ENCODE data around the gene L3MBTL2.
A peak's percentile ranks its signal among the peaks of the same experiment; 100 is the strongest.
"Not testable (repeated sequence)": the region's sequence is repeated elsewhere in the genome, so short reads cannot be mapped to it uniquely, and the experiment has no call there.

The L3MBTL2 gene

GRCh38 chr22:41204992-41205900, at the start of gene L3MBTL2:
TSS of gene L3MBTL2 (plus strand) at chr22:41205312. CDS start at chr22:41205363, 51 bp downstream.
- DNase-seq (ENCODE audit: low read depth in 4 of 4, low spot score in 1 of 4): peak; percentile 88 to 99 (median 98)

- no peak for DNase-seq (ENCODE audit: low read depth in 4 of 4, low spot score in 1 of 4)
Measured at GRCh38 chr22:41157083-41157482, 48.0 kb upstream of the L3MBTL2 start.

- no peak for DNase-seq (ENCODE audit: low read depth in 4 of 4, low spot score in 1 of 4)
Measured at GRCh38 chr22:41169157-41169556, 36.0 kb upstream of the L3MBTL2 start.

GRCh38 chr22:41171996-41172395, 33.1 kb upstream of the L3MBTL2 start:
- no peak for DNase-seq (ENCODE audit: low read depth in 4 of 4, low spot score in 1 of 4)

- DNase-seq (ENCODE audit: low read depth in 4 of 4, low spot score in 1 of 4): no peak
Measured at GRCh38 chr22:41175546-41175945, 29.6 kb upstream of the L3MBTL2 start.

- DNase-seq (ENCODE audit: low read depth in 4 of 4, low spot score in 1 of 4): no peak
Measured at GRCh38 chr22:41177040-41177621, 28.0 kb upstream of the L3MBTL2 start.

GRCh38 chr22:41177622-41178424, 27.3 kb upstream of the L3MBTL2 start:
- no peak for DNase-seq (ENCODE audit: low read depth in 4 of 4, low spot score in 1 of 4)

- no peak for DNase-seq (ENCODE audit: low read depth in 4 of 4, low spot score in 1 of 4)
Measured at GRCh38 chr22:41178425-41178975, 26.6 kb upstream of the L3MBTL2 start.

GRCh38 chr22:41180362-41180761, 24.8 kb upstream of the L3MBTL2 start:
- DNase-seq (ENCODE audit: low read depth in 4 of 4, low spot score in 1 of 4): not testable (repeated sequence)

- DNase-seq (ENCODE audit: low read depth in 4 of 4, low spot score in 1 of 4): no peak
Measured at GRCh38 chr22:41180926-41181325, 24.2 kb upstream of the L3MBTL2 start.

- DNase-seq (ENCODE audit: low read depth in 4 of 4, low spot score in 1 of 4): no peak
Measured at GRCh38 chr22:41181349-41182241, 23.5 kb upstream of the L3MBTL2 start.

- no peak for DNase-seq (ENCODE audit: low read depth in 4 of 4, low spot score in 1 of 4)
Measured at GRCh38 chr22:41184679-41185078, 20.4 kb upstream of the L3MBTL2 start.

- no peak for DNase-seq (ENCODE audit: low read depth in 4 of 4, low spot score in 1 of 4)
Measured at GRCh38 chr22:41191467-41191866, 13.6 kb upstream of the L3MBTL2 start.

GRCh38 chr22:41193829-41194228, 11.3 kb upstream of the L3MBTL2 start:
- no peak for DNase-seq (ENCODE audit: low read depth in 4 of 4, low spot score in 1 of 4)

GRCh38 chr22:41197038-41197972, 7.8 kb upstream of the L3MBTL2 start:
- DNase-seq (ENCODE audit: low read depth in 4 of 4, low spot score in 1 of 4): peak; percentile 59 to 75 (median 73)

- DNase-seq (ENCODE audit: low read depth in 4 of 4, low spot score in 1 of 4): peak in 3 of 4 experiments; percentile 21 to 50 (median 47)
Measured at GRCh38 chr22:41198027-41198580, 7.0 kb upstream of the L3MBTL2 start.

GRCh38 chr22:41201141-41201540, 4.0 kb upstream of the L3MBTL2 start:
- no peak for DNase-seq (ENCODE audit: low read depth in 4 of 4, low spot score in 1 of 4)

- no peak for DNase-seq (ENCODE audit: low read depth in 4 of 4, low spot score in 1 of 4)
Measured at GRCh38 chr22:41203118-41203517, 2.0 kb upstream of the L3MBTL2 start.

GRCh38 chr22:41204066-41204465, 1.0 kb upstream of the L3MBTL2 start:
- DNase-seq (ENCODE audit: low read depth in 4 of 4, low spot score in 1 of 4): no peak

Data from stimulated activated CD4-positive, alpha-beta T cell treated with anti-CD3 and anti-CD28 coated beads, Interleukin-1b, Interleukin-23, amount 100 ng/mL, for 24 hours (primary cell).